GM19043 (cell line): ENCODE data around the gene SECISBP2L.
A peak's percentile ranks its signal among the peaks of the same experiment; 100 is the strongest.

Experiments
- ATAC-seq: cut with Tn5 transposase; IDR thresholded peaks from one replicate; pipeline ENCODE4 v1.9.1; 2021; ENCODE audit warnings: low read depth; ENCODE audit not compliant: unreplicated experiment

Gene SECISBP2L

GRCh38 chr15:49059491-49059890 lies 13.2 kb upstream of the SECISBP2L start:
- ATAC-seq = no peak

- no peak for ATAC-seq
Measured at GRCh38 chr15:49058559-49058958, 12.3 kb upstream of the SECISBP2L start.

GRCh38 chr15:49055630-49056029 lies 9.4 kb upstream of the SECISBP2L start:
- ATAC-seq = no peak

GRCh38 chr15:49052662-49053061 lies 6.4 kb upstream of the SECISBP2L start:
- no peak for ATAC-seq

- ATAC-seq = no peak
Measured at GRCh38 chr15:49047456-49047855, 1.2 kb upstream of the SECISBP2L start.

GRCh38 chr15:49045751-49046219 lies 461 bp downstream of the SECISBP2L start:
- ATAC-seq = peak; percentile 31

GRCh38 chr15:49044766-49045606 lies 1.3 kb downstream of the SECISBP2L start:
- no peak for ATAC-seq

GRCh38 chr15:49044002-49044401 lies 2.2 kb downstream of the SECISBP2L start:
- no peak for ATAC-seq

GRCh38 chr15:49042165-49042564 lies 4.1 kb downstream of the SECISBP2L start:
- ATAC-seq = no peak

GRCh38 chr15:49041426-49041825 lies 4.8 kb downstream of the SECISBP2L start:
- no peak for ATAC-seq

- no peak for ATAC-seq
Measured at GRCh38 chr15:49040151-49040550, 6.1 kb downstream of the SECISBP2L start.

GRCh38 chr15:49038382-49038781 lies 7.9 kb downstream of the SECISBP2L start:
- no peak for ATAC-seq

GRCh38 chr15:49037546-49037940 lies 8.7 kb downstream of the SECISBP2L start:
- no peak for ATAC-seq

GRCh38 chr15:49036650-49037545 lies 9.3 kb downstream of the SECISBP2L start:
- ATAC-seq = no peak

GRCh38 chr15:49035825-49036224 lies 10.4 kb downstream of the SECISBP2L start:
- ATAC-seq = no peak

- ATAC-seq = no peak
Measured at GRCh38 chr15:49032601-49033145, 13.6 kb downstream of the SECISBP2L start.

- no peak for ATAC-seq
Measured at GRCh38 chr15:49031804-49032203, 14.4 kb downstream of the SECISBP2L start.

- no peak for ATAC-seq
Measured at GRCh38 chr15:49026700-49027099, 19.5 kb downstream of the SECISBP2L start.

GRCh38 chr15:49024840-49025239 lies 21.4 kb downstream of the SECISBP2L start:
- no peak for ATAC-seq

GRCh38 chr15:49023354-49023753 lies 22.9 kb downstream of the SECISBP2L start:
- ATAC-seq = no peak

- ATAC-seq = no peak
Measured at GRCh38 chr15:49015896-49016295, 30.4 kb downstream of the SECISBP2L start.
